ENCODE measurements around the gene HIVEP3.

The HIVEP3 gene

GRCh38 chr1:41631154-41631553, 287.6 kb downstream of the HIVEP3 start:
- TF ChIP-seq MAX (IDR thresholded peaks at IDR 0.05; ENCODE audit: low read depth, low read length): no peak
- TF ChIP-seq MYC (IDR thresholded peaks at IDR 0.05; ENCODE audit: low read depth, low read length): no peak
- no peak for TF ChIP-seq POLR2A (IDR thresholded peaks at IDR 0.05; ENCODE audit: extremely low read depth, insufficient read length)
- no peak for TF ChIP-seq CTCF (IDR thresholded peaks at IDR 0.05; ENCODE audit: low read depth, low read length)
- DNase-seq (ENCODE audit: low read depth): no peak
- H3K4me3 ChIP-seq (ENCODE audit: low read depth, low read length): no peak overlapping the region

- no peak overlapping the region for H3K4me3 ChIP-seq (ENCODE audit: low read depth, low read length)
- TF ChIP-seq POLR2A (IDR thresholded peaks at IDR 0.05; ENCODE audit: extremely low read depth, insufficient read length) (no peak), MAX (IDR thresholded peaks at IDR 0.05; ENCODE audit: low read depth, low read length) (no peak), MYC (IDR thresholded peaks at IDR 0.05; ENCODE audit: low read depth, low read length) (no peak), CTCF (IDR thresholded peaks at IDR 0.05; ENCODE audit: low read depth, low read length) (no peak)
- DNase-seq (ENCODE audit: low read depth): no peak
Measured at GRCh38 chr1:41629571-41629970, 289.2 kb downstream of the HIVEP3 start.

- DNase-seq (ENCODE audit: low read depth): no peak
- no peak overlapping the region for H3K4me3 ChIP-seq (ENCODE audit: low read depth, low read length)
- TF ChIP-seq MYC (IDR thresholded peaks at IDR 0.05; ENCODE audit: low read depth, low read length) (no peak), CTCF (IDR thresholded peaks at IDR 0.05; ENCODE audit: low read depth, low read length) (no peak), MAX (IDR thresholded peaks at IDR 0.05; ENCODE audit: low read depth, low read length) (no peak)
Measured at GRCh38 chr1:41629141-41629540, 289.6 kb downstream of the HIVEP3 start.

GRCh38 chr1:41627491-41628280, 291.0 kb downstream of the HIVEP3 start:
- no peak for DNase-seq (ENCODE audit: low read depth)
- no peak overlapping the region for H3K4me3 ChIP-seq (ENCODE audit: low read depth, low read length)
- TF ChIP-seq CTCF (IDR thresholded peaks at IDR 0.05; ENCODE audit: low read depth, low read length) (no peak), POLR2A (IDR thresholded peaks at IDR 0.05; ENCODE audit: extremely low read depth, insufficient read length) (no peak)

GRCh38 chr1:41626616-41627375, 291.9 kb downstream of the HIVEP3 start:
- no peak overlapping the region for H3K4me3 ChIP-seq (ENCODE audit: low read depth, low read length)
- no peak for TF ChIP-seq CTCF (IDR thresholded peaks at IDR 0.05; ENCODE audit: low read depth, low read length)
- TF ChIP-seq POLR2A (IDR thresholded peaks at IDR 0.05; ENCODE audit: extremely low read depth, insufficient read length): no peak
- TF ChIP-seq MYC (IDR thresholded peaks at IDR 0.05; ENCODE audit: low read depth, low read length): no peak
- no peak for TF ChIP-seq MAX (IDR thresholded peaks at IDR 0.05; ENCODE audit: low read depth, low read length)
- DNase-seq (ENCODE audit: low read depth): no peak
